ENCODE results near the gene ADAMTS2. TPM values are rescaled to one million over a fixed set of nuclear protein-coding genes. Genes with fewer than 3 reads are reported as not detected.

ADAMTS2 gene
- total and polyA plus RNA-seq, 7 experiments from 2014 or later: not detected

DNA sequence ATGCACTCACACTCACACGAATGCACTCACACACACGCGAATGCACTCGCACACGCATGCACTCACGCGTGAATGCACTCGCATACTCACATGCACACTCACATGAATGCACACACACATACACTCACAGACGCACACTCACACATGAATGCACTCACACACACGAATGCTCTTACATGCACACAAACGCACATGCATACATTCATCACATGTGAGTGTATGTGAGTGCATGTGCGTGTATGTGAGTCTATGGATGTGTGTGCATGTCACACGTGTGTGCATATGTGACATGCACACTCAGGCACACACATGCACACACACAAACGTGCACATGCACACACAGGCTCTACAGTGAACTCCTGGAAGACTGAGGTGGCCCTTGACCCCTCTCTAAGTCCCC is 121.7 kb downstream of the ADAMTS2 start:
- Mint-ChIP-seq H3K9me3 (peaks cover 0 to 23% (median 14%) of the 10 kb centered on the region in 11 donors), H3K4me3 (no peak overlapping the region), H3K27me3 (peaks cover 0 to 13% (median 0%) of the 10 kb centered on the region in 5 donors), H3K27ac (no peak overlapping the region), H3K36me3 (peaks cover 0 to 15% (median 4%) of the 10 kb centered on the region in 5 donors), H3K4me1 (no peaks in the 10 kb centered on the region)
- DNase-seq (no peak), ATAC-seq (no peak)
- H3K27me3 ChIP-seq (ENCODE audit: control insufficient read depth in 2 of 2, insufficient read depth in 2 of 2, low read length in 2 of 2): no peaks in the 10 kb centered on the region
- POLR2A ChIA-PET: no interaction called here
- H3K9me3 ChIP-seq (ENCODE audit: control insufficient read depth in 2 of 3, low read length in 3 of 3): peaks cover 0 to 10% (median 0%) of the 10 kb centered on the region in 3 experiments
- no peaks in the 10 kb centered on the region for H3K4me1 ChIP-seq (ENCODE audit: control insufficient read depth in 2 of 2, insufficient read depth in 2 of 2, low read length in 2 of 2)
- intact Hi-C loops (cut with micrococcal nuclease): no loop called here
- no peak overlapping the region for H3K27ac ChIP-seq (ENCODE audit: low read depth, low read length)
- H3K36me3 ChIP-seq (ENCODE audit: control insufficient read depth in 2 of 3, insufficient read depth in 3 of 3, low read length in 3 of 3): no peaks in the 10 kb centered on the region
- H3K4me3 ChIP-seq (ENCODE audit: low read length): no peak overlapping the region
- CTCF ChIA-PET: no interaction called here

GRCh38 chr5:179222246-179223017 is 122.8 kb downstream of the ADAMTS2 start:
- no peak overlapping the region for H3K27ac Mint-ChIP-seq
- Histone ChIP-seq H3K4me1 (ENCODE audit: control insufficient read depth in 2 of 2, insufficient read depth in 2 of 2, low read length in 2 of 2) (no peaks in the 10 kb centered on the region), H3K36me3 (ENCODE audit: control insufficient read depth in 2 of 3, insufficient read depth in 3 of 3, low read length in 3 of 3) (no peaks in the 10 kb centered on the region), H3K4me3 (ENCODE audit: low read length) (no peak overlapping the region), H3K27ac (ENCODE audit: low read depth, low read length) (no peak overlapping the region), H3K27me3 (ENCODE audit: control insufficient read depth in 2 of 2, insufficient read depth in 2 of 2, low read length in 2 of 2) (no peaks in the 10 kb centered on the region), H3K9me3 (ENCODE audit: control insufficient read depth in 2 of 3, low read length in 3 of 3) (peaks cover 0 to 10% (median 0%) of the 10 kb centered on the region in 3 experiments)
- ChIA-PET CTCF (no interaction called here), POLR2A (no interaction called here)
- DNase-seq (no peak), ATAC-seq (no peak)
- no peak overlapping the region for H3K4me3 Mint-ChIP-seq
- H3K9me3 Mint-ChIP-seq: peaks cover 0 to 23% (median 14%) of the 10 kb centered on the region in 11 donors
- intact Hi-C loops (cut with micrococcal nuclease): no loop called here
- peaks cover 0 to 15% (median 4%) of the 10 kb centered on the region in 5 donors for H3K36me3 Mint-ChIP-seq
- H3K27me3 Mint-ChIP-seq: peaks cover 0 to 13% (median 0%) of the 10 kb centered on the region in 5 donors
- no peaks in the 10 kb centered on the region for H3K4me1 Mint-ChIP-seq

GRCh38 chr5:179221877-179222220 is 123.4 kb downstream of the ADAMTS2 start:
- Histone ChIP-seq H3K4me1 (ENCODE audit: control insufficient read depth in 2 of 2, insufficient read depth in 2 of 2, low read length in 2 of 2) (no peaks in the 10 kb centered on the region), H3K27me3 (ENCODE audit: control insufficient read depth in 2 of 2, insufficient read depth in 2 of 2, low read length in 2 of 2) (no peaks in the 10 kb centered on the region), H3K27ac (ENCODE audit: low read depth, low read length) (no peak overlapping the region), H3K9me3 (ENCODE audit: control insufficient read depth in 2 of 3, low read length in 3 of 3) (peaks cover 0 to 10% (median 0%) of the 10 kb centered on the region in 3 experiments), H3K4me3 (ENCODE audit: low read length) (no peak overlapping the region), H3K36me3 (ENCODE audit: control insufficient read depth in 2 of 3, insufficient read depth in 3 of 3, low read length in 3 of 3) (no peaks in the 10 kb centered on the region)
- no peak overlapping the region for H3K27ac Mint-ChIP-seq
- intact Hi-C loops (cut with micrococcal nuclease): no loop called here
- H3K9me3 Mint-ChIP-seq: peaks cover 0 to 23% (median 14%) of the 10 kb centered on the region in 11 donors
- no peaks in the 10 kb centered on the region for H3K4me1 Mint-ChIP-seq
- POLR2A ChIA-PET: no interaction called here
- no peak for DNase-seq
- CTCF ChIA-PET: no interaction called here
- H3K4me3 Mint-ChIP-seq: no peak overlapping the region
- H3K36me3 Mint-ChIP-seq: peaks cover 0 to 15% (median 4%) of the 10 kb centered on the region in 5 donors
- peaks cover 0 to 12% (median 0%) of the 10 kb centered on the region in 5 donors for H3K27me3 Mint-ChIP-seq
- no peak for ATAC-seq

GRCh38 chr5:179221196-179221876 is 123.9 kb downstream of the ADAMTS2 start:
- DNase-seq (no peak), ATAC-seq (no peak)
- Histone ChIP-seq H3K4me3 (ENCODE audit: low read length) (no peak overlapping the region), H3K27me3 (ENCODE audit: control insufficient read depth in 2 of 2, insufficient read depth in 2 of 2, low read length in 2 of 2) (no peaks in the 10 kb centered on the region), H3K9me3 (ENCODE audit: control insufficient read depth in 2 of 3, low read length in 3 of 3) (peaks cover 0 to 10% (median 0%) of the 10 kb centered on the region in 3 experiments), H3K4me1 (ENCODE audit: control insufficient read depth in 2 of 2, insufficient read depth in 2 of 2, low read length in 2 of 2) (no peaks in the 10 kb centered on the region), H3K36me3 (ENCODE audit: control insufficient read depth in 2 of 3, insufficient read depth in 3 of 3, low read length in 3 of 3) (no peaks in the 10 kb centered on the region), H3K27ac (ENCODE audit: low read depth, low read length) (no peak overlapping the region)
- peaks cover 0 to 9% (median 0%) of the 10 kb centered on the region in 5 donors for H3K27me3 Mint-ChIP-seq
- no peak overlapping the region for H3K4me3 Mint-ChIP-seq
- intact Hi-C loops (cut with micrococcal nuclease): no loop called here
- H3K27ac Mint-ChIP-seq: no peak overlapping the region
- peaks cover 0 to 23% (median 14%) of the 10 kb centered on the region in 11 donors for H3K9me3 Mint-ChIP-seq
- H3K36me3 Mint-ChIP-seq: peaks cover 0 to 15% (median 4%) of the 10 kb centered on the region in 5 donors
- ChIA-PET POLR2A (interaction anchor here (0.7 kb wide), 1 partner anchor 1113 kb away, joined by 3 read pairs; no protein-coding TSS in a partner anchor), CTCF (no interaction called here)
- no peaks in the 10 kb centered on the region for H3K4me1 Mint-ChIP-seq

DNA sequence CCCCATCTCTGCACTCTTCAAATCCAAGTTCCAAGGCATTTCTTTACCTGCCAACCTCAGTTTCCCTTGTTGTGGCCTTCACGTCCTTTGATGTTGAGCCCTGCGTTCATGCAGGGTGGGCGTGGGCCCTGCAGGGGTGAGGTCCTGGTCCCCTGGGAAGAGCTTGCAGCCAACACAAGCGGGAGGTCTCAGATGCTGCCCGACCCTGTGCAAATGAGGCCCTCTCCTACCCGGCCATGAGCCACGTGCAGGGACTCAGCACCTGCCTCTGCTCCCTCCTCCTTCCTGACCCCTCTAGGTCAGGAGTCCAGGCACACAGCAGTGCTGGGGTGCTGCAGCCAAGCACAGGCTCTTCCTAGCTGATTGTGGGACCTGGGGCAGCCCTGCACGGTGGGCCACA is 124.5 kb downstream of the ADAMTS2 start:
- Histone ChIP-seq H3K4me3 (ENCODE audit: low read length) (no peak overlapping the region), H3K27ac (ENCODE audit: low read depth, low read length) (no peak overlapping the region), H3K9me3 (ENCODE audit: control insufficient read depth in 2 of 3, low read length in 3 of 3) (peaks cover 0 to 10% (median 0%) of the 10 kb centered on the region in 3 experiments), H3K36me3 (ENCODE audit: control insufficient read depth in 2 of 3, insufficient read depth in 3 of 3, low read length in 3 of 3) (no peaks in the 10 kb centered on the region), H3K4me1 (ENCODE audit: control insufficient read depth in 2 of 2, insufficient read depth in 2 of 2, low read length in 2 of 2) (no peaks in the 10 kb centered on the region), H3K27me3 (ENCODE audit: control insufficient read depth in 2 of 2, insufficient read depth in 2 of 2, low read length in 2 of 2) (no peaks in the 10 kb centered on the region)
- ChIA-PET POLR2A (interaction anchor here (0.7 kb wide), 1 partner anchor 1113 kb away, joined by 3 read pairs; no protein-coding TSS in a partner anchor), CTCF (no interaction called here)
- intact Hi-C loops (cut with micrococcal nuclease): no loop called here
- H3K4me3 Mint-ChIP-seq: no peak overlapping the region
- H3K9me3 Mint-ChIP-seq: peaks cover 0 to 23% (median 13%) of the 10 kb centered on the region in 11 donors
- peaks cover 0 to 15% (median 4%) of the 10 kb centered on the region in 5 donors for H3K36me3 Mint-ChIP-seq
- H3K4me1 Mint-ChIP-seq: no peaks in the 10 kb centered on the region
- H3K27me3 Mint-ChIP-seq: peaks cover 0 to 9% (median 0%) of the 10 kb centered on the region in 5 donors
- DNase-seq (no peak), ATAC-seq (no peak)
- no peak overlapping the region for H3K27ac Mint-ChIP-seq

DNA sequence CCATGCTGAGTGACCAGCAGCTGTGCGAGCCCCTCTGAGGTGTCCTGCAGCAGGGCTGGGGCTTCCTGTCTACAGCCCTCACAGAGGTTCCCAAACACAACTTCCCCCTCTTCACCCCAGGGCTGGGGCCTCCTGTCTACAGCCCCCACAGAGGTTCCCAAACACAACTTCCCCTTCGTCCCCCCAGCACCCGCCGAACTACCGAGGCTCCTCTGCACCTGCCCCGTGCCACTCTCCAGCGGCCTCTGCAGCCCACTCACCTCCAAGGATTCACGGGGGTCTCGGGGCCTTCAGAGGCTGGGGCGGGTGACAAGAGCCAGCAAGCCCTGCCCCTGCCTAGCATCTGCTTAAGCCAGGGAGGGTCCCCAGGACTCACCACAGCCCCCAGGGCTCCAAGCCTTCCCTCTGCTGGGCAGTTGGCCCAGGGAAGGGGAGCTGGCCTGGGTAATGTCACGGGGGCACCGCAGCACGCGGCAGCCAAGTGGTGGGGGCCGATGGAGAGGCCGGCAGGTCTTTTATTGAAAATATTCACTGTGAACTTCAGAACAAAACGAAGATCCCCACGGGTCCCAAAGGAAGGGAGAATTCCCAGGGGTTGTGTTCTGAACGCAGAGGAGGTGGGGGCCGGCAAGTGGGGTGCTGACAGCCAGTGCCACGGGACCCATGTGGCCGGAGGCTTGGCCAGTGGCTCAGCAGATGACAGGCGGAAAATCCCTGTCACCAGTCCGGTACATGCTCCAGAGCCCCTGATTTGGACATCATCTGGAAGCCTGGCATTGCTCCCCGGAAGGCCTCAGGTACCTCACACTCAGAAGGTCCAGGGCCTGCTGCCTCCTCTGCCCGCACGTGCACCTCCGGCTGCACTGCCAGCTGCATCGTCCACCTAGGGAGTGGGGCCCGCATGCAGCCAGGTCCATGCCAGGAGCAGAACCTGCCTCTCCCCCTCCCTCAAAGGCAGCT is 125.3 kb downstream of the ADAMTS2 start:
- Histone ChIP-seq H3K27me3 (ENCODE audit: control insufficient read depth in 2 of 2, insufficient read depth in 2 of 2, low read length in 2 of 2) (no peaks in the 10 kb centered on the region), H3K4me1 (ENCODE audit: control insufficient read depth in 2 of 2, insufficient read depth in 2 of 2, low read length in 2 of 2) (no peaks in the 10 kb centered on the region), H3K4me3 (ENCODE audit: low read length) (no peak overlapping the region), H3K36me3 (ENCODE audit: control insufficient read depth in 2 of 3, insufficient read depth in 3 of 3, low read length in 3 of 3) (no peaks in the 10 kb centered on the region), H3K9me3 (ENCODE audit: control insufficient read depth in 2 of 3, low read length in 3 of 3) (peaks cover 0 to 10% (median 0%) of the 10 kb centered on the region in 3 experiments), H3K27ac (ENCODE audit: low read depth, low read length) (no peak overlapping the region)
- intact Hi-C loops (cut with micrococcal nuclease): no loop called here
- Mint-ChIP-seq H3K4me3 (no peak overlapping the region), H3K27me3 (peaks cover 0 to 8% (median 0%) of the 10 kb centered on the region in 5 donors), H3K9me3 (peaks cover 0 to 20% (median 11%) of the 10 kb centered on the region in 11 donors), H3K27ac (no peak overlapping the region), H3K36me3 (peaks cover 0 to 13% (median 4%) of the 10 kb centered on the region in 5 donors), H3K4me1 (no peaks in the 10 kb centered on the region)
- POLR2A ChIA-PET: interaction anchor here (0.7 kb wide), 1 partner anchor 1112 kb away, joined by 3 read pairs; no protein-coding TSS in a partner anchor
- CTCF ChIA-PET: no interaction called here
- DNase-seq (no peak), ATAC-seq (no peak)

Measured in naive thymus-derived CD4-positive, alpha-beta T cell (primary cell).